GM18858 (cell line): ENCODE data around the gene ILF2.
"Not testable (repeated sequence)": the region's sequence is repeated elsewhere in the genome, so short reads cannot be mapped to it uniquely, and the experiment has no call there.

ENCODE experiments used
- ATAC-seq: cut with Tn5 transposase; IDR thresholded peaks from one replicate; pipeline ENCODE4 v1.9.1; 2021; ENCODE audit not compliant: unreplicated experiment

ILF2 gene

DNA sequence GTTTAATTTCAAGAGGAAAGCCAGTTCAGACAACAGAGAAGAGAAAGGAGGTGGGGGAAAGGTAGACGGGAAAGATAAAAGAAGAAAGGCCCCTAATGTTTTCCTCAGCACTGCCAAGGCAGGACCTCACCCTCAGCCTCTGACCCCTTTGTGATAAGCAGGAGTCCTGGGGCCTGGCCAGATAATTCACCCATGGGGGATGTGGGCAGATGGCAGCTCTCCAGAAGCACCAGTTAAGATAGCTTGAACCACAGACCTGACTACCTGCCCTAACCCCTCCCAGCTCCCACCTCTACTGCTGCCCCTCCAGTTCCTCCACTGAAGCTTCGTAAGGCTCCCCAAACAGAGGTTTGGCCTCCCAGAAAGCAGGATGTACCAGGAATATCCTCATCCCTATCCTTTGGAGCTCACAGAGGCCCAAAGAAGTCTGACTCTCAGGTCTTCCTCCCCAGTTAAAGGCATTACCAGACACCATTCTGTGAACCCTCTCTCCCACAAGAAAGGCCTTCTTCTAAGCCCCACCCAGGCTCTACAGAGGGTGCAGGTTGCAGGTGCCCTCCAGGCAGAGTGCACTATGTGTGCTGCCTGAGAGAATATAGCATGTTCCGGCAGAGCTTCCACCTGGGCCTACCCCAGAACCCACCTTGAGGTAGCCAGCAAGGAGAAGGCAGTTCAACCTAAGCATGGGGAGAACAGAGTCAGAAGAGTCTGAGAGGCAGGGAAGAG is 21.5 kb downstream of the ILF2 start:
- ATAC-seq = no peak

DNA sequence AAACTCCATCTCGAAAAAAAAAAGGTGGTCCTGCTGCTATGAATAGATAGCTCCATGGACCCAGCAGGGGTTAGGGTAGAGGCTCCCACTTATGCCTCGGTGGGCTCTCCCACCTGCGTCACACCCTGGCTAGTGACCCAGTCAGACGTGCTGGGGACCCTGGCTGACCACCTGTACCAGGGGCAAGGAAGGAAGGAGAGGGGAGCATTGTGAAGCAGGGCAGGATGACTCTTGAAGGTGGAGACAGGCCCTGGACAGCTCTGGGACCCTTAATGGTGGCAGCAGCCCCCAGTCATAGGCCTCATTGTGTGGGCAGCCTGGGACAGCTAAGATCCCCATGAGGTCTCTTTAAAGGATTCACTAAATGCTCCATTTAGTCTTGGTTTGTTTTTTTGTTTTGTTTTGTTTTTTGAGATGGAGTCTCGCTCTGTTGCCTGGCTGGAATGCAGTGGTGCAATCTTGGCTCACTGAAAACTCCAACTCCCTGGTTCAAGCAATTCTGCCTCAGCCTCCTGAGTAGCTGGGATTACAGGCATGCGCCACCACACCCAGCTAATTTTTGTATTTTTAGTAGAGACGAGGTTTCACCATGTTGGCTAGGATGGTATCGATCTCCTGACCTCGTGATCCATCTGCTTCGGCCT is 22.7 kb downstream of the ILF2 start:
- no peak for ATAC-seq

DNA sequence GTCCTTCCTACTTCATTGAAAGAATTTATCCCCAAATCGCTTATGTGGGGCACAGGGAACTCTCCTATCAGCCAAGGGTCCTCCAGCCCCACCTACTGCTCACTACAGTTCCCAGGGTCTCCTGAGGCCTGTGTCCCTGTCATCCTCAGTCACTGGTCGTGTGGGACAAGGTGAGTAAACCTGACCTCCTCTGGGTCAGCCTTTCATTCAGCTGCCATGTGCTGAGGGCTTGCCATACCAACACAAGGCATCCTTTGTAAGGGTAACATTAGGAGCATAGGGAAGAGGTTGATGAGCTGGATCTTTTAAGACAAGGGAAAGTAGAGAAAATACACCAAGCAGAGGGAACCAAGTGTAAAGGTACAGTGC is 23.5 kb downstream of the ILF2 start:
- no peak for ATAC-seq

DNA sequence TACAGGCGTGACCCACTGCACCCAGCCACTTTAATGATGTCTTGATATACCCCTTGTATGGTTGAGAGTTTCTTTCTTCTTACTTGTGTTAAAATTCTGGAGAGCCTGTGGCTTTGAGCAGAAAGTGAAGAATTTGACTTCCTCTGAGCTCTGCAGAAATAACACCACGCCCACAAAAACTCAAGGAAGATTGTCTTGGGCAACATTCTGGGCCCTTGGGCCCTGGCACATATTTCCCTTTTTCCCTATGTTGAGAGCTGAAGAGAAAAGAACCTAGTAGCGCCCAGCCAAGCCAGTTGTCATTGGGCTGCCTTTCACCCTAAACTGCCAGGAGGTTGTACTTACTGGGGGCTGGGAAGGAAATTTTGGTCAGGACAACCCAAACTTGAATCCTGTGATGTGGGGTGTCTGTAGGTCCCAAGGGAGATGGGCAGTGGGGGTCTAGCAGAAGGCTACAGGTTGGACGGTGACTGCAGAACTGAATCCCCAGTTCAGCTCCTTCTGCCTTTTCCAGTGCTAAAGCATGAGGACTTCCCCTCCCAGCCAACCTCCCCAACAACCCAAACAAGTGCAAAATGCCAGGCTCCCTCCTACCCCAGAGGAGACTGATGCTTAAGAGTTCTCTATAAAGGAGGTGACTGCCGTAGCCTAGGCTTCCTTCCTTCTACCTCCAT is 24.0 kb downstream of the ILF2 start:
- ATAC-seq = no peak

DNA sequence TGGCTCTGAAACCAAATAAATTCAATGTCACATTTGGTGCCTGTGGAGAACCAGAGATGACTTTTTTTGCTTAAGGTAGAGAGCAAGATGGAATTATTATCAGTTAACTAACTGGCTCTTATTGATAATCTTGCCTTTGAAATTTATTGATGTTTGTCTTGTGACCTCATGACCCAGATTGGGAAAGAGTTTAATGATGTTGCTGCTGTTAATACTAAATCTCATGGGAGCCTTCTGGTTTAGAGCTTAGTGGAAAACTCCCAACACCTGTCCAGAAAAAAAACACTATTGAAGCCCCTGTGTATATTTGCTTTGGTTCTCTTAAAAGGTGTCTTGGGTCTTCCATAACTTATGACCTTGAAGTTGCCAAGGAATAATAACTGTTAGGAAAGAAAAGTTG is 27.0 kb downstream of the ILF2 start:
- no peak for ATAC-seq

DNA sequence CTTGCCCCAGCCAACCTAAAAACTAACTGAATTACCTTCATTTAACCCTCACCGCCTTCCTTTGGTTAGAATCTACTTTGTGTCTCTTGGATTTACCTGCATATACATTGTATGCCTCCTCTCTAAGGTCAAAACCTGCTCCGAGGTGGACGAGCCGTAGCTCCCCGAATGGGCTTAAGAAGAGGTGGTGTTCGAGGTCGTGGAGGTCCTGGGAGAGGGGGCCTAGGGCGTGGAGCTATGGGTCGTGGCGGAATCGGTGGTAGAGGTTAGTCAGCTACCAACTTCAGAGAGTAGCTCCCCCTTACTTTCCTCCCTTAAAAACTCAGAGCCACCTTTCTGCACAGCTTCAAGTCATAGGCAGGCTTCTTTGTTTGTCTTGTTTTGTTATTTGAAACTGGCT is 27.7 kb downstream of the ILF2 start:
- ATAC-seq = no peak

DNA sequence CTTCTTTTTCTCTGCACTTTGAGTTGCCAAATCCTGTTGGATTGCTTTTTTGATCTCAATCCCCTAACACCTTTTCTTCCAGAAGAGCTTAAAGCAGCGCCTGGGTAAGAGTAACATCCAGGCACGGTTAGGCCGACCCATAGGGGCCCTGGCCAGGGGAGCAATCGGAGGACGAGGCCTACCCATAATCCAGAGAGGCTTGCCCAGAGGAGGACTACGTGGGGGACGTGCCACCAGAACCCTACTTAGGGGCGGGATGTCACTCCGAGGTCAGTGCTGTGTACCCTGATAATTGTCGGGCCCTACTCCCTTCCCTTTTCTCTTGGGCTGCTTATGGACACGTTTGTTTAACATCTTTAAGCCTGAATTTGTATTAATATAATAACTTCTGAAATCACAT is 28.6 kb downstream of the ILF2 start:
- no peak for ATAC-seq

DNA sequence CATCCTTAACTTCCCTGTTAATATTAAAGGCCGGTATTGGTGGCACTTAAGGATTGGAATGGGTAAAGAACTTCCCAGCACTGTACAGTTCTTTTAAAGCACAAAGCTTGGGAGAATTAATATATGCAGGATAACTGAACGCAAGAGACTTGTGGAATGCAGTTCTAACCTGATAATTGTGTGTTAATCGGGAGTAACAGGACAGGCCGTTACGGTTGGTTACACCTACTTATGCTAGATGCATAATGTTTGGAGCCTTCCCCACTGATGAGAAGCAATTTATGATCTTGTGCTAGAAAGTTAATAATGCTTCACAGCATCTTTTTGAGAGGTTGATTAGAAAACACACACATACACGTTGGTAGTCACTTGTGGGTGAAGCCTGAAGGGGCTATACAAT is 29.9 kb downstream of the ILF2 start:
- ATAC-seq = no peak

DNA sequence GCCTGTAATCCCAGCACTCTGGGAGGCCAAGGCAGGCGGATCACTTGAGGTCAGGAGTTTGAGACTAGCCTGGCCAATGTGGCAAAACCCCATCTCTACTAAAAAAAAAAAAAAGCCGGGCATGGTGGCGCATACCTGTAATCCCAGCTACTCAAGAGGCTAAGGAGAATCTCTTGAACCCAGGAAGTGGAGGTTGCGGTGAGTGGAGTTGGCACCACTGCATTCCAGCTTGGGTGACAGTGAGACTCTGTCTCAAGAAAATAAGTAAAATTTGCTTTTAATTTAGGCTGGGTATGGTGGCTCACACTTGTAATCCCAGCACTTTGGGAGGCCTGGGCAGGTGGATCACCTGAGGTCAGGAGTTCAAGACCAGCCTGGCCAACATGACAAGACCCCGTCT is 30.6 kb downstream of the ILF2 start:
- ATAC-seq = not testable (repeated sequence)

DNA sequence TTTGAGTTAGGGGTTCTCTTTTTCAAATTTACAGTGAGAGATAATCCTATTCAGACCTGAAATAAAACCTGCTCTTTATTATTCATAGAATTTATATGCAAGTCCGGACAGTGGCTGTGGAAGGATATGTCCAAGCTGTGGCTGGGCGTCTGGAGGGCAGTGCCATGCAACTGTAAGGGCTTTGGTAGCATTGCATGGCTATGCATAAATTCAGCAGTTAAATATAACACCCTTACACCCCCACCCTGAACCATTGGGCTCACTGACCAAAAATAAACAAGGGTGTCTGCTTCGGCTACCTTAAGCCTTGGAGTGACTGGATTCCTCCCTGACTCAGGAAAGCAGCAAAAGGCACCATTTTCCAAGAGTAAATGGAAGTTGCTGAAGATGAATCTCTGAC is 31.5 kb downstream of the ILF2 start:
- no peak for ATAC-seq

DNA sequence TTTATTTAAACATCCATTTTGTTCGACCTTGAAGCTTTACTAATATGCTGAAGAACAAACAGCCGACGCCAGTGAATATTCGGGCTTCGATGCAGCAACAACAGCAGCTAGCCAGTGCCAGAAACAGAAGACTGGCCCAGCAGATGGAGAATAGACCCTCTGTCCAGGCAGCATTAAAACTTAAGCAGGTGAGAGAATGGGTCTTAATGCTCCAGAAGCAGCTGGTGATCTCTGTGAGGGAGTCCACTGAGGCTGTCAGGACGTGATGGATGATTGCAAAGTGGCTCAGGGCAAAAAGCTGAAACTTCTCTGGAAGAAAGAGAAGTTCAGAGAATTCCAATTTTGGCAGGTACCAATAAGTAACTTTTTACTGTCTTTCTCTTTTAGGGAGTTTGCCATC is 32.5 kb downstream of the ILF2 start:
- ATAC-seq = no peak

DNA sequence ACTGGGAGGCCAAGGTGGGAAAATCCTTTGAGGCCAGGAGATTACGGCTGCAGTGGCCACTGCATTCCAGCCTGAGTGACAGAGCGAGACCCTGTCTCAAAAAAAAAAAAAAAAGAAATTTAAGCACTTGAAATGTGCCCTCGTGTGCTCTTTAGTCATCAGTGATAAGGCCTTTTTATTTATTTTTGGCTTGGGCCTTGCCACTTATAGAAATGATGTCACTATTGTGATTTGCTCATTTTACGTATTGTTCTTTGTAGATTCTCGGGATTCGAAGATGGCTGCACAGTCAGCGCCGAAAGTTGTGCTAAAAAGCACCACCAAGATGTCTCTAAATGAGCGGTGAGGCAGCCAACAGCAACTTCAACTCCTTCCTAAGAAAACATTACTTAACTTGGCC is 34.5 kb downstream of the ILF2 start:
- no peak for ATAC-seq

DNA sequence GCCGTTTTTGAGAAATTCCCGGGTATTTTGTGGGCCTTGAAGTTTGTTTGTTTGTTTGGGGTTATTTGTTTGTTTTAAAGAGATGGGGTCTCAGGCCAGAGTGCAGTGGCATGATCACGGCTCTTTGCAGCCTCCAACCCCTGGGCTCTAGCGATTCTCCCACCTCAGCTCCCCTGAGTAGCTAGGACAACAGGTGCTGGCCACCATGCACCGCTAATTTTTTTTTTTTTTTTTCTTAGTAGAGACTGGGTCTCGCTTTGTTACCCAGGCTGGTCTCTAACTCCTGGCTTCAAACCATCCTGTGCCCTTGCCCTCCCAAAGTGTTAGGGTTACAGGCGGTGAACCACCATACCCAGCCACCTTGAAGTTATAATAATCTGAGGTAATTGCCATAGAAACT is 34.9 kb downstream of the ILF2 start:
- ATAC-seq = no peak

DNA sequence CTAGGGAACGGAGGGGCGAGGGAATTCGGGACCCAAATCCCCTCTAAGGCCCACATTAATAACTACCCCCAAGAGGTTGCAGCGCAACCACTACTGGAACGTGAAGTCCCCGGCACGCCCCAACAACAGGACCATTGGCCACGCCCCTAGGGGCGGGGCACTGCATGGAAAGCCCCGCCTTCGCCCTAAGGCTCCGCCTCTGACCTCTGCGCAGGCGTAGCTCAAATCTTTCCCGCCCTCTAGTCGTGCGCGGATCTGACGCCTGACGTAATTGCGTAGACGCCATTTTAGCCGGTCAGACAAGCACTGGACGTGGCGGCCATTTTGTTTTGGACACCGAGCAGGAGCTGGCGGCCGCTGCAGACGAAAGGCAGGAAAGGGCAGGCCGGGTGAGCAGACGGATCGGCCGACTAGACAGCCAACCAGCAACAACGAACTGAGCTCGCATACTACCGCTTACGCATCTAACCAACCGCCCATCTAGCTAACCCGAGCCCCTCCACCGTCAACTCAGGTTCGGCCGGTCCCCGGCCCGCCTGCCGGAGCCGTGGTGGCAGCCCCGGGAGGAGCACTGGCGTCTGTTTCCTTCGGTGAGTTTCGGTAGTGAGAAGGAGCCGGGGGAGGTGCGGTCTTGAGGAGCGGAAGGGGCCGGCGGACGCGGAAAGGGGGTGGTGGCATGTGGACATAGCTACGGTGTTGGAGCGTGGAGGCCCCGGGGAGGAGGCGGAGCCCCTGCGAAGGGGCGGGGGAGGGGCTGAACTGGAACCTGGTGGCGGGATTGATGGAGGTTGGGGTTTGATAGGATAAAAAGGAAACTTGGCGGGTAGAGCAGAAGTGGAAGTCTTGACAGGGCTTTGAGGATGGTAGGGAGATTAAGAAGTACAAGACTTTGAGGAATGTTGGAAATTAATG is 36.8 kb downstream of the ILF2 start, which contains the start of gene CHTOP:
Gene CHTOP, plus strand, starts transcription at position 313 of the 912 bp plus-strand sequence. CDS start 2,523 bp downstream, outside the sequence.
- peak; percentile 76 for ATAC-seq

DNA sequence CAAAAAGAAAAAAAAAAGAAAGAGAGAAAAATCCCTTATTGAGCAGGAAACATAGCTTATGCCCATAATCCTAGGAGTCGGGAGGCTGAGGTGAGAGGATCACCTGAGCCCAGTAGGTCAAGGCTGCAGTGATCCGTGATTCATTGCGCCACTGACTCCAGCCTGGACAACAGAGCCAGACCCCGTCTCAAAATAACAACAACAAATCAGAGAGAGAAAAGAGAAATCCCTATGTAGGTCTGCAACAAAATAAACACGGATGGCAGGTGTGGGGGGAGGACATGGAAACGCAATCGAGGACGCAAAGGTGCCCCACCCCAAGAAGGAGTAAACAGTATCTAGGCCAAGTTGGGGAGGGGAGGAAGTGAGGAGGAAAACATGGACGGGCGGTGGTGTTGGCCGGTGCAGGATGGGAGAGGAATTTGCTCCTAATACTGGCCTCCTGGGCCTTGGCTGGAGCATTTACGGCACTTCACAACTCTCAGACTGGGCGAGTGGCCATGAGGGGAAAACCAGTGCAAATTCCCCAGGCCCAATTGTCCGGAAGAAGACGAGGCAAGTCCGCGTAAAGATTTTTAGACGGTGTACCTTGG is 37.5 kb downstream of the ILF2 start:
- no peak for ATAC-seq

DNA sequence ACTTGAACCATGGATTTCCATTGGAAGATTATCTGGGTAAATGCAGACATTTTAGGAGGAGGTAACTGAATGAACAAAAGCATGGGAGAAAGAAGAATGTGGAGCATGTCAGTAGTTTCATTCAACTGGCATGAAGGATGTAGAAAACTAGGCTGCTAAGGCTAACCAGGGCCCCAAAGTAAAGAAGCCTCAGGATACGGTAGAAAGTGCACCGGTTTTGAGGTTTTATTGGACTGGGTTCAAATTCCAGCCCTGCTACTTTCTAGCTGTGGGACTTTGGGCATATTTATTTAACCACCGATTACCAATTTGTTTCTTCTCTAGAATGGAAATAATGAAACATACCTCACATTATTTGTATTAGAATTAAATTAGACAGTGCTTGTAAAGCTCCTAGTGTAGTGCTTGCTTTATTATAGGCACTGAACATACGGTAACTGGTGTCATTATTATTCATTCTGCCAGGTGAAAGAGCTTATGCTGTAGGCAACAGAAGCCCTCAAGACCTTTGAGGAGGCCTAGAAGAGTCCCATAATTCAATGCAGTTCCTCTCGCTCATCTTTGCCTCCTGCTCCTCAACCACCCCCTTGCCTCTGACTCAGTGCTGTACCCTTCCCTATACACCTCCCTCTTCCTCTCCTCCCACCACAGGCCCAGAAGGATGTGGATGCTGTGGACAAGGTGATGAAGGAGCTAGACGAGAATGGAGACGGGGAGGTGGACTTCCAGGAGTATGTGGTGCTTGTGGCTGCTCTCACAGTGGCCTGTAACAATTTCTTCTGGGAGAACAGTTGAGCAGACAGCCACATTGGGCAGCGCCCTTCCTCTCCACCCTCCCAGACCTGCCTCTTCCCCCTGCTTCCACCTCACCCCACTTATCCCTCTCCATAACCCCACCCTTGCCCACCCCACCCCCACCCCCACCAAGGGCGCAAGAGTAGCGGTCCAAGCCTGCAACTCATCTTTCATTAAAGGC is 39.5 kb downstream of the ILF2 start:
- no peak for ATAC-seq

DNA sequence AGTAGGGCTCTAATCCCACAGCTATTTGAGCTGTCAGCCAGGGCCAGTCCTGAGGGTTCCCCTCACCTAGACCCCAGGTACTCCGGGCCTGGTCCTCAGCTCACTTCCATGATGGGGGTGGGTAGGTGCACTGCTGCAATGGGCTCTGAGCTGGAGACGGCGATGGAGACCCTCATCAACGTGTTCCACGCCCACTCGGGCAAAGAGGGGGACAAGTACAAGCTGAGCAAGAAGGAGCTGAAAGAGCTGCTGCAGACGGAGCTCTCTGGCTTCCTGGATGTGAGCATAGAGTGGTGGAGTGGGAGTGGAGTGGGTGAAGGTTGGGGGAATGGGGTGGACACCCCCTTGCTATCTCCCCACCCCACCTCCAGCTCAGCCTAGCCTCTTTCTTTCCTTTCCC is 40.4 kb downstream of the ILF2 start:
- no peak for ATAC-seq

DNA sequence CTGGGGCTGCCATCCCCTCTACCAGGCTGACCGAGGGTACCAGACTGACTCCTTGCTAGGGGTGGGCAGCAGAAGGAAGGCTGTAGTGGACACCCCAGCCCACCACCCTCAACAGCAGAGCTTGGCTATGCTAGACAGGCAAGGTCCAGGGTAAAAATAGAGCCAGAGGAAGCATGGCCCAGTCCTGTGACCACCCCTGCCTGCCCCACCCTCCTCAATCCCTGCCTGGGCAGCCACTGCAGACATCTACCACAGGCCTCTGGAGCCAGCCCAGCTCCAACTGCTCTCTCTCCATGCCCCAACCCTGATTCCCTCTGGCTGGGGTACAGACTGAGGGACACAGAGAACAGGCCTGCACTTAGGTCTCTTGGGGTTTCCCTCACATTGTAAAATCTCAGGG is 40.8 kb downstream of the ILF2 start:
- no peak for ATAC-seq

DNA sequence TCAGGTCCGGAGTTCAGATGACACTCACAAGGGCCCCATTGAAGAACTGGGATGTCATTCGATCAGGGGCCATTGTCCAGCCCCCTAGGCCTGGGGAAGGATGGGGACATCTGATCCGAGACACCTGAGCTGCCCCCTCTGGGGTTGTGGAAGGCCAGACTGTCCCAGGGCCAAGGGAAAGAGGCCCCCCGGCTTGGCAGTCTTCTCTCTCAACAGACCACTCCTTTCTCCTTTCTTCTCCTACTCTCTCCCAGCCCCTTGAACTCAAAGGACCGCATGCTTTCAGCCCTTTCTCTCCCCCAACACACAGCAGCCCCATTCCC is 41.5 kb downstream of the ILF2 start:
- ATAC-seq = no peak
